ENCODE results near the gene ZNF582.

ZNF582 gene

DNA sequence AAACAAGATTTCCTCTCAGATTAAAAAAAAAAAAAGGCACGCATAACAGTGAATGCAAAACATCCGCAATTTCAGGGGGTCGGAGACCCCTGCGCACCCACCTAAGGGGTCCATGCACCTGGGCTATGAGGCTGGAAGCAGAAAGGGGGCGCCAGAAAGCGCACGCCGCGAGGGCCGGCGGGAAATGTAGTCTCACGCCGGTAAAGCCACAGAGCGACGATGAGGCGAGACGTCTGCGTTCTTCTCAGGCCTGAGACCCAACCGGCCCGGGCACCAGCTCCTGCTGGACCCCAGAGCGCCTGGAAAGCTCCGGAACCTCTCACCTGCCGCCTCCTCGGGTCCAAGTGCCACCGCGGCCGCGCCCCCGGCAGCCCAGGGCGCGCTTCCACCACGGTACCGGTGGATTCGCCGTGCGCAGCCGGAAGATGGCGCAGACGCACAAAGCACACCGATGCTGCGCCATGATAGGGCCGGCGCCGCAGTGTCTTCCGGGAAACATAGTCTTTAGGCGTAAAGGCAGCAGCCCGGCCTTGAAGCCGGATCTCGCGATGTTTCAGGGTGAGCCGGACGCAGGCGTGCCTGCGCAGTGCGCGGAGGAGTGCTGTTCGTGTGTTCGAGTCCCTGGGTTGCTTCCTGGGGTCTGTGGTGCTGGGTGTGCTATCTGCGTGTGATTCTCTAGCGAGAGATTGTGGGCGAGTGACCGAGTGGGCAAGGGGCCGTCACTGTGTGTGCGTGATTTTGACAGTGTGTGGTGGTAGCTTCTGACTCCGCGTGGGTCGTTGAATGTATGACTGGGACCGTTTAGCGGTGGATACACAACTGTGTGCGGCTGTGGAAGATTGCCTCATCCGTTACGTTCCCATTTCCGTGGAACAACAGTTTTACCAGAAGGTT, at the start of gene ZNF582:
ZNF582 (minus strand) TSS at position 416 of the 894 bp plus-strand sequence. CDS start 1,782 bp downstream, outside the sequence.
- peak; percentile 96 for DNase-seq (ENCODE audit: low spot score)

DNA sequence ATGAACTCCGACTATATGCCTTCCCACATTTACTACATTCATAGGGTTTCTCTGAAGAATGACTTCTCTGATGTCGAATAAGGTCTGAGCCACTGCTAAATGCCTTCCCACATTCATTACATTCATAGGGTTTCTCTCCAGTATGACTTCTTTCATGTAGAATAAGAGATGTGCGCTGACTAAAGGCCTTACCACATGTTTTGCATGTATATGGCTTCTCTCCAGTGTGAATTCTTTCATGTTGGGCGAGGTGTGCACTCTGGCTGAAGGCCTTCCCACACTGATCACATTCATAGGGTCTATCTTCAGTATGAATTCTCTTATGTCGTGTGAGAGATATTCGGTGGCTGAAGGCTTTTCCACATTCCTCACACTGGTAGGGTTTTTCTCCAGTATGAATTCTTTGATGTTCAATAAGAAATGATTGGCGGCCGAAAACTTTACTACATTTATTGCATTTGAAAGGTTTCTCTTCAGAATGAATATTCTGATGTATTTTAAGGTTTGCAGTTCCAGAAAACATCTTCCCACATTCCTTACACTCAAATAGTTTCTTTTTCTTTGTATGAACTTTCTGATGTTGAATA, 48.0 kb upstream of the ZNF582 start:
- no peak for DNase-seq (ENCODE audit: low spot score)

DNA sequence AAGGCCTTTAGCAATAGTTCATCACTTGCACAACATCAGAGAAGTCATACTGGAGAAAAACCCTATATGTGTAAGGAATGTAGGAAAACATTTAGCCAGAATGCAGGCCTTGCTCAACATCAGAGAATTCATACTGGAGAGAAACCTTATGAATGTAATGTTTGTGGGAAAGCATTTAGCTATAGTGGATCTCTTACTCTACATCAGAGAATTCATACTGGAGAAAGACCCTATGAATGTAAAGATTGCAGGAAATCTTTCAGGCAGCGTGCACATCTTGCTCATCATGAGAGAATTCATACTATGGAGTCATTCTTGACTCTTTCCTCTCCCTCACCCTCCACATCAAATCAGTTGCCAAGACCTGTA, 30.6 kb upstream of the ZNF582 start:
- no peak for DNase-seq (ENCODE audit: low spot score)

- no peak for DNase-seq (ENCODE audit: low spot score)
These were observed 30.1 kb upstream of the ZNF582 start for GRCh38 chr19:56423276-56423984.

DNA sequence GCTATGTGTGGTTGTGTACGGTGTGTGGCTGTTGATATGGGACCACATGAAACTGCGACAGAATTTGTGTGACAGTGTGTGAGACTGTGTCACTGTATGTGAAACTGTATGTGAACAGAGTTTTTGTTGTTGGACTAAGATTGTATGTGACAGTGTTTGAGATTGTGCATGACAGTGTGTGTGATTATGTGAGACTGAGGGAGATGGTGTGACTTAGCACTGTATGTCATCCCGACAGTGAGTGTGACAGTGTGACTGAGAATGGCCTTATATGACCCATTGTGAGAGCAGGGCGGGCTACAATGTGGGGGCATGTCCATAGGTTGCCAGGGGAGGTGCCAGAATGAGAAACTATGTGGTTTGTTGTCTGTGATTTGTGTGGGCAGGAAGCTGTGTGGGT, 11.7 kb upstream of the ZNF582 start:
- DNase-seq (ENCODE audit: low spot score) = no peak

DNA sequence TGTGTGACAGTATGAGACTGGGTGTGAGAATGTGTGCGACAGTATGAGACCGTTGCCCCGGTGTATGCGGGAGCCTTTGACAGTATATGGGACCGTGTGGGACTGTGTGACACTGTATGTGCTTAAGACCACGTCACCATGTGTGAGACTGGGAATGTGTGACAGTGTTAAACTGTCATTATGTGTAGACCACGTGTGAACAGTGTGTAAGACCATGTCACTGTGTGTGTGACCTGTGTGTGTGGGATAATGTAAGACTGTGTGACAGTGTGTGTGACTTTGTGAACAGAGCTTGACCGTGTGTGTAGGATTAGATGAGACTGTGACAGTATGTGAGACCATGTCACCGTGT, 11.3 kb upstream of the ZNF582 start:
- DNase-seq (ENCODE audit: low spot score) = no peak

GRCh38 chr19:56403764-56404704, 10.7 kb upstream of the ZNF582 start, which contains the start of gene ZNF583:
Gene ZNF583 (plus strand): TSS chr19:56404332. CDS start chr19:56407115, 2,783 bp downstream.
- peak; percentile 100 for DNase-seq (ENCODE audit: low spot score)

DNA sequence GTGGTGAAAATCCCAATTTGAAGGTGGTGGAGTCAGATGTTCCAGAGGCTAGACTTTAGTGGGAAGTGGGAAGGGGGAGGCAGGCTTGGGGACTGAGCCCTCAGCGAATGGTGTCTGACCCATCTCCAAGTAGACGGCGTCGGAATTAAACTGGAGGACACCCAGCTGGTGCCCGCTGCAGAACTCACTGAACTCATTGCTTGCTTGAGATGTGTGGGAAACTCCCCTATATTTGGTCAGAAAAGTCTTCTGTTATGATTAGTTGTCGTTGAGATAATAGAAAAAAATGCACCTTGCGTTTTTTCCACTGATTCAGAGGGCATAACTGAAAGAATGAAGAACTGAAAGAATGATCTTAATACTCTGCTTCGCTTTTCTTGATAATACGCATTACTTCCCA, 9.9 kb upstream of the ZNF582 start:
- no peak for DNase-seq (ENCODE audit: low spot score)

GRCh38 chr19:56400485-56400884, 7.2 kb upstream of the ZNF582 start:
- DNase-seq (ENCODE audit: low spot score) = no peak

DNA sequence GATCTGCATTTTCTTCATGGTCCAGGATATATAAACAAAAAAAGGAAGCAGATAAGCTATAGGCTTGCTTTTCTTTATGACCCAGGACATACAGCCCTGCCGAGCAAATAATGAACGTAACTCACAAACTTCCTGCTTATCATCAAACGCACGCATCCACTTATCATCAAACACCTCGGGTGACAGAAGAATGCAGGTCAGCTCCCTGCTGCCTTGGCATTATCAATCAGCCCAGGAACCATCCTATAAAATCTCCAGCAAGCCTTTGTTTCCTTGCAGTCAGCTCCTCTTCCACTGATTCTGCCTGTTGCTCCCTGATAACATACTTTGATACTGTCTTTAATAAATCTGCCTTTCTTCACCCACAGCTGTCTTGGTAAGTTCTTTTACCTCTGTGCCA, 5.5 kb upstream of the ZNF582 start:
- no peak for DNase-seq (ENCODE audit: low spot score)

- DNase-seq (ENCODE audit: low spot score) = no peak
These were observed 9.3 kb downstream of the ZNF582 start for GRCh38 chr19:56383826-56384605.

- no peak for DNase-seq (ENCODE audit: low spot score)
These were observed 16.0 kb downstream of the ZNF582 start for GRCh38 chr19:56377105-56377924.

- no peak for DNase-seq (ENCODE audit: low spot score)
These were observed 21.1 kb downstream of the ZNF582 start for GRCh38 chr19:56372281-56372680.

DNA sequence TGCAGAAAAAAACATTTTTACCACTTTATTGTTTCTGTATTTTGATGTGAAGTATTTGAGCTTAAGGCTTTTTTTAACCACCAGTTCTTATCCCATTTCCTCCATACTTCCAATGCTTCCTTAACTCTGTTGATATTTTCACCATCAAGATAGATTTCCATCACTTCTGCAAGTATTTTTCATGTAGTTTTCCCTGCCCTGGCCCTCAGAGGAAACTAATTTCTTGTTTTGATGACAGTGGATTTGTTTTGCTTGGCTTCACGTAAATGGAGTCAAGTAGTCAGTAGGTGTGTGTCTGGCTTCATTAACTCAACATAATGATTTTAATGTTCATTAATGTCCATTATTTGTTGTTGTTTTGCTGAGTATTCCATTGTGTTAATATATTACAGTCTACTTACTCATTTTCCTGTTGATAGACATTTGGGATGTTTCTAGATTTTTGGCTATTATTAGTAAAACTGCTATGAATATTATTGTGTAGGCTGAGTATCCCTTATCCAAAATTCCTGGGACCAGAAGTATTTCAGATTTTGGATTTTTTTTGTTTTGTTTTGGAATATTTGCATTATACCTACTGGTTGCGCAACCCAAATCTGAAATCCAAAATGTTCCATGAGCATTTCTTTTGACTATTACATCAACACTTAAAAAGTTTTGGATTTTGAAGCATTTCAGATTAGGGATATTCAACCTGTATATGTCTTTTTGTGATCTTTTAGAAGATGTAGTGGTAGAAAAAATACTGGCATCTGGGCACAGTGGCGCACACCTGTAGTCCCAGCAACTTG, 23.3 kb downstream of the ZNF582 start:
- no peak for DNase-seq (ENCODE audit: low spot score)

DNA sequence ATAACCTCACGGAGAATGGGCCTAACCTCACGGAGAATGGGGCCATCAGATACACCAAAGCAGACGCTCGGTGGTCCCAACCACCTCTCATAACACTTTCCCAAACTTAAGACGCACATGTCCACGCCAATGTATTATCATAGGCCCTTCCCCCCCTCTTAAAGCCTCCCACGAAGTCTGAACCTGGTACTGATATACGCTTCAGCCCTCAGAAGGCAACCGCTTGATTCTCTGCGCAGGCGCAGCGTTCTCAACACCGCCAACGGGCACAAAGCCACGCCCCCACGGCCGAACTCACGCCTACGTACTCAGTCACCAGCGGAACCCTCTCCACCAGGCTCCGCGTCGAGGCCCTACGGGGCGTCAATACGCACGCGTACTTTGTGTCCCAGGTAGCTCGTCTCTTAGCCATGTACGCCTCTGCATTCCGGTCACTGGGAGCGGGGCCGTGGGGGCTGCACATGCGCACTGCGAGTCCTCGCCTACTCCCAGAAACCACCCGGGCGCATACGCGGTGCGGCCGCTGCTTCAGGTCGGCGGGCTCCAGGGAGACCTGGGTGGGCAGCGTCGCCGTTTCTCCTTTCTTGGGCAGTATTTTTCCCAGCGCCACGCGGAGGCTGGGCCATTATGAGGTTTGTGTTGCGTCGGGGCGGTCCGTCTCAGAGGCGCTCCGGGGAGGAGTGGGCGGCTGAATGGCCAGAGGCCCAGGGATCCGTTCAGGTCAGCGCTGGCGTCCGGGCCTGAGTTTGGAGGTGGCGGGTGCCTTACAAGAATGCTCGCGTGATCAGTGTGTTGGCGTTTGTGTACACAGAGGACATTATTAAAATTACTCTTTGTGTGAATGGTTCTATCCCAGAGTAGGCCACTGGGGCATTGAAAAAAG, 25.3 kb downstream of the ZNF582 start:
- DNase-seq (ENCODE audit: low spot score) = peak; percentile 92

- DNase-seq (ENCODE audit: low spot score) = no peak
These were observed 32.5 kb downstream of the ZNF582 start for GRCh38 chr19:56360841-56361240.

- no peak for DNase-seq (ENCODE audit: low spot score)
These were observed 36.4 kb downstream of the ZNF582 start for GRCh38 chr19:56356944-56357343.

DNA sequence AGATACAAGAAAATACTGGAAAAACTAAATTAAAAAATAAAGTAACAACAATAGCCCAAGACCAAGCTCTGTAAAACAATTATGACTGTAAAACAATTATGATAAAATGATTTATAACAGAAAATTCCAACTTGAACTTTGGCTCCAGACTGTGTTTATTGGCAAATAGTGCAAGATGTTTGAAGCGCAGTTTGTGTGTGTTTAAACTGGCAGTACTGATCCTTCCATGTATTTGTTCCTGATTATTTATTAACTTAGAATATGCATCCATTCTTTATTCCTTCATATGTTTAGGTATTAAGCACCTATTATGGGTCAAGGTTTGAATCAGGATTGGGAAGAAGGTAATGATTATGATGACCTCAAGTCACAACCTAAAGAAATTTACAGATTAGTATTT, 37.8 kb downstream of the ZNF582 start:
- no peak for DNase-seq (ENCODE audit: low spot score)

Data from AG08396 (cell line).